DMS114 treated with DMSO at 0.1 percent for 48 hours (cell line): ENCODE results near the gene CCN5.
"Not testable (repeated sequence)": the region's sequence is repeated elsewhere in the genome, so short reads cannot be mapped to it uniquely, and the experiment has no call there.

ENCODE experiments used
- DNase-seq: peaks from one replicate; lab custom pipeline; 2025; ENCODE audit not compliant: unreplicated experiment; lab: John Stamatoyannopoulos, UW

CCN5 gene

DNA sequence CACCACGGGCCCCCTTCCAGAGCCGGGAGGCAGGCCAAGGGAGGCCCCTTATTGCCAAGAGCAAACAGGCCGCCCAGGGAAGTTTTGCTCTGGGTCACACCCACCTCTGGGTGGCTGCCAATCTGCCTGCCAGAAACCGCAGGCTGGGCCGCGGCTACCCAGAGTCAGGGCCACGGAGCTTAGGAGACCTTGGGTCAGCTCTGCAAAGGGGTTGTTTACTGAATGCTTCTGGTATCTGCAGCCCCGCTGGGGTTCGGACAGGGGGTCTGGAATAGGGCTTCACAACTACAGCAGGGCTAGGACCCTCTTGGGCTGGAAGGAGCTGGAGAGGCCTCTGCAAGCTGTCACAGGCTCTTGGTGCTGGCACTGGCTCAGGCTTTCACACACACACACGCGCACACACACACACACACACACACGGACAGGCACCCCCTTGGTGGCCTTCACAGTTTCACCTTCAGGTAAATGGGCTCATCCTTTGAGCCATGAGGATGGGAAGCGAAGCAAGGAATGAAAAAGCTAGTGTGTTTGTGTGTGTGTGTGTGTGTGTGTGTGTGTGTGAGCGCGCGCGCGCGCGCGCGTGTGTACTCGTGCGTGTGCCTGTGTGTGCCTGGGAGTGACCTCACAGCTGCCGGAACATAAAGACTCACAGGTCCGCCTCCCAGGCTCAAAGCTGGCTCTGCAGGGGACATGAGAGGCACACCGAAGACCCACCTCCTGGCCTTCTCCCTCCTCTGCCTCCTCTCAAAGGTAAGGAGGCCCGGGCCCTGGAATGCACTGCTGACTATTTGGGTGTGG is at the start of gene CCN5:
Gene CCN5 (plus strand): TSS at position 669 of the 798 bp plus-strand sequence. CDS start 22 bp downstream, at position 691.
- DNase-seq, result no peak

- DNase-seq, result no peak
These were observed 49.1 kb upstream of the CCN5 start for GRCh38 chr20:44666066-44666465.

GRCh38 chr20:44670851-44671250 is 44.3 kb upstream of the CCN5 start:
- not testable (repeated sequence) for DNase-seq

DNA sequence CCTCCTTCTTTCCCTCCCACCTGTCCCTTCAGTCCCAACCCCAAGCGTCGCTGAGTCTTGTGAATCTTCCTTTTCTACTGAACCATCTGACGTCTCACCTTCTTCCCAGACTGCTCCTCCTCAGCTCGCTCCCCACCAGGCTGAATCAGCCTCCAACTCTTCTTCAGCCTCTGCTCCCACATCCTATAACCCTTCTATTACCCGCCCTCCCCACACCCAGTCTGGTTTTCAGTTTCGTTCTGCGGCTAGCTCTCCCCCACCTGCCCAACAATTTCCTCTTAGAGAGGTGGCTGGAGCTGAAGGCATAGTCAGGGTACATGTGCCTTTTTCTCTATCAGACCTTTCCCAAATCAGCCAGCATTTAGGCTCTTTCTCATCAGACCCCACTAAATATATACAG is 43.6 kb upstream of the CCN5 start:
- DNase-seq, result not testable (repeated sequence)

DNA sequence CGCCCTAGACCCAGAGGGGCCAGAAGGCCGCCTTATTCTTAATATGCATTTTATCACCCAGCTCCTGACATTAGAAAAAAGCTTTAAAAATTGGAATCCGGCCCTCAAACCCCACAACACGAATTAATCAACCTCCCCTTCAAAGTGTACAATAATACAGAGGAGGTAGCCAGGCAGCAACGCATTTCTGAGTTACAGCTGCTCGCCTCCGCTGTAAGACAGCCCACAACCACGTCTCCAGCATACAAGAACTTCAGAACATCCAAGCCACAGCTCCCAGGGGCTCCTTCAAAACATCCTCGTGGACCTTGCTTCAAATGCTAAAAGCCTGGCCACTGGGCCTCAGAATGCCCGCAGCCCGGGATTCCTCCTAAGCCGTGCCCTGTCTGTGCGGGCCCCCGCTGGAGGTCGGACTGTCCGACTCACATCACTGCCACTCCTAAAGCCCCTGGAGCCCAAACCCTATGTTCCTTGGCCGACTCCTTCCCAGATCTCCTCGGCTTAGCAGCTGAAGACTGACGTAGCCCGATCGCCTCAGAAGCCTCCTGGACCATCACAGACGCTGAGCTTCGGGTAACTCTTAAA is 42.8 kb upstream of the CCN5 start:
- not testable (repeated sequence) for DNase-seq

DNA sequence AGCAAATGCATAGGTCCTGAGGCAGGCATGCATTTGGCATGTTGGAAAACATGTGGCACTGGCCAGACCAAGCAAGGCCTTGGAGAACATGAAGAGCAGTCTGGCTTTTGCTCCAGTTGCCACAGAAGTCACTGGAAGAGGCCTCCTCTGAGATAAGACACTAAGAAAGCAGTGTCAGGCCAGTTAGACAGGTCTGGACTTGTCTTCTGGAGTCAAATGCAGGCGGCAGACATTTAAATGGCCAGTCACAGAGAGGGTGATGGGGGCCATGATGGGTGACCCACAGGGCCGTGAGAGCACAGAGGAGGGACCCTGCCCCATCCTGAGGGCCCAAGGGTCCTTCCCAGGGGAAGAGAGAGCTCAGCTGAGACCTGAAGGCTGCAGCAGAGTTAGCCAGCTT is 36.9 kb upstream of the CCN5 start:
- DNase-seq, result no peak

- no peak for DNase-seq
These were observed 36.1 kb upstream of the CCN5 start for GRCh38 chr20:44678990-44679611.

- DNase-seq, result no peak
These were observed 33.2 kb upstream of the CCN5 start for GRCh38 chr20:44681796-44682566.

- DNase-seq, result no peak
These were observed 31.7 kb upstream of the CCN5 start for GRCh38 chr20:44683263-44684046.

DNA sequence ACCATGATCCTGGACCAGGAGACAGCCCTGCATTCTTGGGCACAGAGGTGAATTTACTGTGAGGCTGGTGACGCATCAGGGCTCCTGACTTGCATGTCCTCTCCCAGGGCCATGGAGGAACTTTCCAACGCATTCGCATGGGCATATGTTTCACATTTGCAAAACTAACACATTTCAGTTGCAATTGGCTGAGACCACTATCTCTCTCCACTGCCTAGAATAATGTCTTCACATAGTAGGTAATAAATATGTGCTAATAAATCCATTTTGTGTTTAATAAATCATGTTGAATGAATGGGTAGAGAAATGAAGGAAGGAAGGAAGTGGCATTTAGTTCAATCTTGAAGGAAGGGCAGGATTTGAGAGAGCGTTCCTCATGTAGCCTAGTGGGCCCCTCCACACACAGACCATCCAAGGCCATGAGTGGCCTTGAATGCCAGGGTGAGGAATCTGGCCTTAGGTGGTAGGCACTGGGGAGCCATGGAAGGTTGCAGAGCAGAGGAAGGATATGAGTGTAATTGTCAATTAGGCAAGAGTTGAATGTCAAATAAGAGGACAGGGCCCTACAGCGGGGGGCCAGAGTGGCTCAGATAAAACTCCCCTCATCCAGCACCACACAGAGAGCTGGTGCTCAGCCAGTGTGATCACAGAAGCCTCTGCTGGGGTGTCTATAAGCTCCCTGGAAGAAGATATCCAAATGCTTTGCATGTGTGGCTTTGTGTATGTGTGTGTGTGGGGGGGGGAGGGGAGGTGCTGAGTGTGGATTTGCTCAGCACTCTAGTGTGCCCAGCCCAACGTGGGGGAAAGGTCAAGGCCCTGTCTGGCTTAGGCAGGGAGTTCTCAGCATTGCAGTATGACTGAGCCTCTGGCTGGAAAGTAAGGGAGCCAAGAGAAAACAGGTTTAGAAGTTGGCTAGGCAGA is 30.9 kb upstream of the CCN5 start:
- DNase-seq, result no peak

- no peak for DNase-seq
These were observed 28.2 kb upstream of the CCN5 start for GRCh38 chr20:44686934-44687333.

- DNase-seq, result no peak
These were observed 27.0 kb upstream of the CCN5 start for GRCh38 chr20:44688053-44688625.

- no peak for DNase-seq
These were observed 25.4 kb upstream of the CCN5 start for GRCh38 chr20:44689809-44690208.

DNA sequence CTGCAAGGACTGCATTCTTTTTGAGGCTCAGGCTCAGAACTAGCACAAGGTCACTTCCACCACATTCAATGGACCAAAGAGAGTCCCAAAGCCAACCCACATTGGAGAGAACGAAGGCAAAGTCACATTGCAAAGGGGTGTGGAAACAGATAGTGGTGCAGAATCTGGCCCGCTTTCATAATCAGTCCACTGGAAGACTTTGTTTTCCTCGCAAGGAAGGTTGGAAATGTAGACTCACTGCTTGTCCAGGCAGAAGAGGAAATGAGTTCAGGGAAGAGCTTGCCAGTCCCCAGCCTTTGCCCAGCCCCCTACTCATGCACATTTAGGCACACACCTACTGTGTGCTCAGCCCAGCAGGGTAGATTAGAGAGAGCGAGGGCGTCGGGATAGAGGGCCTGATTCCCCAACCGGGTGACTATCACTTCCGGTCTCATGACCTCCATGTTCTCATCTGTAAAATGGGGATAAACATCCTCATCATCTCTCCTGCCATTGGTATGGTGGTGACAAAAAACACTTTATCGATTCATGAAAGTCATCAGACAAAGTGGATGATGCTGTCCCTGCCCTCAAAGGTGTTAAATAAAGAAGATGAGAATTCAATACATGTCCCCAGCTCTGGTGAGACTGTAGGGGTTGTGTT is 24.3 kb upstream of the CCN5 start:
- no peak for DNase-seq

DNA sequence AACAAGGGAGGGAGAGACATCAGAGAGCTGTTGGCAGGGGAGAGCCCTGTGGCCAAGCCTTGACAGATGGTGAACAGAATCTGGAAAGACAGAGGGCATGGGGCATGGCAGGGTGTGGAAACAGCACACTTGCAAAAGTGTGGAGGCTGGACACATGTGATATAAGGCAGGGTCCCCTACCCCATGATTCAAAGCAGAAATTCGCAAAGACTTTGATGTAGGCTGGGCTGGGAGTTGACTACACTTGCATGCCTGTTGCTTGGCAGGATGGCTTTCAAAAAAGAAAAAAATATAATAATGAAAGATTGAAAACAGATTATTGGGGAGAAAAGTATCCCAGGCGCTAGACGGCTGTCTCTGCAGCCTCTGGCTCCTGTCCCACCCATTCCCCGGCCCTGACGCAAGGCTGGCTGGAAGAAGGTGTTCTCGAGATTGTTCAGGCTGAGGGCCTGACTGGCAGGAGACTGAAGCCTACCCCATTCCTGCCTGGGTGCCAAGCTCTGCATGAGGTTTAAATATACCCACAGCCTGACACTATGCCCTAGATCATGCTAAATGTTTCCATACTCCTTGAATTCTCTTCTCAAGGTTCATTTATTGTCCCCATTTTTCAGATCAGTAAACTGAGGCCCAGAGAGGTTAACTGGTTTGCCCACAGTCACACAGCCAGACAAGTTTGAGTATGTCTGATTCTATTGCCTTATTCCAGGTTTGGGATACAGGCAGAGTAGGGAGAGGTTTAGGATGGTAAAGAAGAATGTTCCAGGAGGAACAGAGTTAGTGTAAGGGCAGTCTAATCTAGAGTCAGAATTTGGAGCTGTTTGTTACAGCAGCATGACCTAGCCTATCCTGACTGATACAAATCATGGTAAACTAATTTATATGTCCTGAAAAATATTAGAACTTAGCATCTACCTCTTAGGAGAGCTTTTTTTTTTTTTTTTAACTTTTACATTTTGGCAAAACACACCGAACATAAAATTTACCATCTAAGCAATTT is 23.4 kb upstream of the CCN5 start:
- no peak for DNase-seq

DNA sequence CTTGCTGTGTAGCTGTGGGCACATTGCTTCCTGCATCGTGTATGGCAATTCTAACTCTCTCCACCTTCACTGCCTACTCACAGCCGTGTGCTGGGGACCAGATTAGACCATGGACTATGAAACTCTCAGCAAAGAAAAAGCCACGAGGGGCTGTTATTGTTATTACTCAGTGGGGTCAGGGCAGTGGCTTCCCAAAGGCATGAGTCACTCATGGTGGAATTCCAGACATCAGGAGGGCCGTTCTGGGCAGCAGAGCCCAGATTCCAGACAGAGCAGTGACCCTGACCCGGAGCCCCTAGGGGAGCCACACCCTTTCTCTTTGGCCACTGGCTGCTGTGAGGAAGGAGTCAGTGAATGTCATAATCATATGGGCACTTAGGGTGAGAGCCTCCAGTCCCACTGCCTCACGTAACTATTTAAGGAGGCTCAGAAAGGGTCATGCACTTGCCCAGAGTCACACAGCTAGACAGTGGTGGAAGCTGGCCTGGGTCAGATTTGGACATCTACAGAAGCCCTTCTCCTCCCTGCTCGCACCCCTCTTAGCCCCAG is 22.2 kb upstream of the CCN5 start:
- DNase-seq, result no peak

GRCh38 chr20:44693627-44694026 is 21.5 kb upstream of the CCN5 start:
- no peak for DNase-seq
